ENCODE results near the gene COPB1. TPM values are rescaled to one million over a fixed set of nuclear protein-coding genes. Genes with fewer than 3 reads are reported as not detected.

Gene COPB1
- 134 TPM for total RNA-seq

GRCh38 chr11:14499560-14500180 lies at the start of gene COPB1:
Gene COPB1 (minus strand): TSS chr11:14499811. CDS start chr11:14498928, 883 bp downstream.
- H3K36me3 ChIP-seq (ENCODE audit: control insufficient read depth in 3 of 3, insufficient read depth in 3 of 3, low read length in 3 of 3): peaks cover under 1 to 31% (median 27%) of the 10 kb centered on the region in 3 donors
- no peaks in the 10 kb centered on the region for H3K9me3 ChIP-seq (ENCODE audit: control insufficient read depth in 3 of 3, low read length in 3 of 3)
- H3K27ac ChIP-seq (ENCODE audit: low read depth, low read length): peak within 1 kb of the TSS; percentile 68

GRCh38 chr11:14547440-14547839 lies 47.8 kb upstream of the COPB1 start:
- H3K4me3 ChIP-seq (ENCODE audit: low read length in 3 of 3): no peak overlapping the region
- H3K9ac ChIP-seq (ENCODE audit: low read depth in 1 of 3, low read length in 3 of 3): no peak overlapping the region
- H3K9me3 ChIP-seq (ENCODE audit: control insufficient read depth in 3 of 3, low read length in 3 of 3): no peaks in the 10 kb centered on the region
- H3K27ac ChIP-seq (ENCODE audit: low read depth, low read length): no peak overlapping the region
- H3K27me3 ChIP-seq (ENCODE audit: control insufficient read depth in 3 of 3, insufficient read depth in 3 of 3, low read length in 3 of 3): no peaks in the 10 kb centered on the region
- H3K36me3 ChIP-seq (ENCODE audit: control insufficient read depth in 3 of 3, insufficient read depth in 3 of 3, low read length in 3 of 3): no peaks in the 10 kb centered on the region
- H3K4me1 ChIP-seq (ENCODE audit: control insufficient read depth in 3 of 3, insufficient read depth in 3 of 3, low read length in 3 of 3): no peaks in the 10 kb centered on the region

More at GRCh38 chr11:14499560-14500180, at the start of gene COPB1:
- H3K9ac ChIP-seq (ENCODE audit: low read depth in 1 of 3, low read length in 3 of 3): peak within 1 kb of the TSS; percentile 86 to 92 (median 87)
- no peaks in the 10 kb centered on the region for H3K27me3 ChIP-seq (ENCODE audit: control insufficient read depth in 3 of 3, insufficient read depth in 3 of 3, low read length in 3 of 3)
- H3K4me3 ChIP-seq (ENCODE audit: low read length in 3 of 3): peak within 1 kb of the TSS; percentile 83 to 91 (median 84)
- peaks cover 0 to 12% (median 2%) of the 10 kb centered on the region in 3 donors for H3K4me1 ChIP-seq (ENCODE audit: control insufficient read depth in 3 of 3, insufficient read depth in 3 of 3, low read length in 3 of 3)

DNA sequence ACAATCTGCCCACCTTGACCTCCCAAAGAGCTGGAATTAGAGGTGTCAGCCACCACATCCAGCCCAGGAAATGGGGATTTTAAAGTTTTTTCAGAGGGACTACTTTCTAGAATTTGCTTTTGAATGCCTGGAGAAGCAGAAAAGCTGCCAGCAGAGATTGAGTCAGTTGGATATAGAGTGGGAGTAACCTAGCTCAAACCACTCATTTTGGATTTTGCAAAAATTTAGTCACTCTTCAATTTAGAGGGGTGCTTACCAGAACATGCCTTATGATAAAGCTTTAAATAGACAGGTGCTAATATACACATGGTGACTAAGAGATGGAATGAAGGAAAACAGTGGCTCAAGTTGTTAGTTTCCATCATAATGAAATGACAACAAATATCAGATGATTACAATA lies 47.1 kb upstream of the COPB1 start:
- Histone ChIP-seq H3K9ac (ENCODE audit: low read depth in 1 of 3, low read length in 3 of 3) (no peak overlapping the region), H3K4me1 (ENCODE audit: control insufficient read depth in 3 of 3, insufficient read depth in 3 of 3, low read length in 3 of 3) (no peaks in the 10 kb centered on the region), H3K4me3 (ENCODE audit: low read length in 3 of 3) (no peak overlapping the region), H3K9me3 (ENCODE audit: control insufficient read depth in 3 of 3, low read length in 3 of 3) (no peaks in the 10 kb centered on the region), H3K36me3 (ENCODE audit: control insufficient read depth in 3 of 3, insufficient read depth in 3 of 3, low read length in 3 of 3) (no peaks in the 10 kb centered on the region), H3K27me3 (ENCODE audit: control insufficient read depth in 3 of 3, insufficient read depth in 3 of 3, low read length in 3 of 3) (no peaks in the 10 kb centered on the region), H3K27ac (ENCODE audit: low read depth, low read length) (no peak overlapping the region)

- no peaks in the 10 kb centered on the region for H3K27me3 ChIP-seq (ENCODE audit: control insufficient read depth in 3 of 3, insufficient read depth in 3 of 3, low read length in 3 of 3)
- H3K27ac ChIP-seq (ENCODE audit: low read depth, low read length): no peak overlapping the region
- H3K4me1 ChIP-seq (ENCODE audit: control insufficient read depth in 3 of 3, insufficient read depth in 3 of 3, low read length in 3 of 3): peaks cover 0 to 6% (median 0%) of the 10 kb centered on the region in 3 donors
- H3K9me3 ChIP-seq (ENCODE audit: control insufficient read depth in 3 of 3, low read length in 3 of 3): no peaks in the 10 kb centered on the region
- H3K9ac ChIP-seq (ENCODE audit: low read depth in 1 of 3, low read length in 3 of 3): no peak overlapping the region
- H3K4me3 ChIP-seq (ENCODE audit: low read length in 3 of 3): no peak overlapping the region
- no peaks in the 10 kb centered on the region for H3K36me3 ChIP-seq (ENCODE audit: control insufficient read depth in 3 of 3, insufficient read depth in 3 of 3, low read length in 3 of 3)
These were observed 45.0 kb upstream of the COPB1 start for GRCh38 chr11:14544611-14545010.

DNA sequence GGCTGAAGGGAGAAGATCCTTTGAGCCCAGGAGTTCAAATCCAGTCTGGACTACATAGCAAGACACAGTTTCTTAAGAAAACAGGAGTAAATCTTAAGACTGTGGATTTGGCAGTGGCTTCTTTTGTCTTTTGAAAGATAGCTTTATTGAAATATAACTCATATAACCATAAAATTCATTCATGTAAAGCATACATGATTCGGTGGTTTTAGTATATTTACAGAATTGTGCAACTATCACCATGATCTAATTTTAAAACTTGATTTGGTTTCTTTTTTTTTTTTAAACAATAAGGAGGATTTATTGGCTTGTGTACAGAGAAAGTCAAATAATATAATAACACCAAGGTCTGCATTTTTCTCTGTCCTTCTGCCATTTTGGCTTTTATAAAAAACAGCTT lies 43.6 kb upstream of the COPB1 start:
- Histone ChIP-seq H3K36me3 (ENCODE audit: control insufficient read depth in 3 of 3, insufficient read depth in 3 of 3, low read length in 3 of 3) (no peaks in the 10 kb centered on the region), H3K27ac (ENCODE audit: low read depth, low read length) (no peak overlapping the region), H3K27me3 (ENCODE audit: control insufficient read depth in 3 of 3, insufficient read depth in 3 of 3, low read length in 3 of 3) (no peaks in the 10 kb centered on the region), H3K9me3 (ENCODE audit: control insufficient read depth in 3 of 3, low read length in 3 of 3) (no peaks in the 10 kb centered on the region), H3K4me3 (ENCODE audit: low read length in 3 of 3) (no peak overlapping the region), H3K9ac (ENCODE audit: low read depth in 1 of 3, low read length in 3 of 3) (no peak overlapping the region), H3K4me1 (ENCODE audit: control insufficient read depth in 3 of 3, insufficient read depth in 3 of 3, low read length in 3 of 3) (peaks cover 0 to 6% (median 0%) of the 10 kb centered on the region in 3 donors)

DNA sequence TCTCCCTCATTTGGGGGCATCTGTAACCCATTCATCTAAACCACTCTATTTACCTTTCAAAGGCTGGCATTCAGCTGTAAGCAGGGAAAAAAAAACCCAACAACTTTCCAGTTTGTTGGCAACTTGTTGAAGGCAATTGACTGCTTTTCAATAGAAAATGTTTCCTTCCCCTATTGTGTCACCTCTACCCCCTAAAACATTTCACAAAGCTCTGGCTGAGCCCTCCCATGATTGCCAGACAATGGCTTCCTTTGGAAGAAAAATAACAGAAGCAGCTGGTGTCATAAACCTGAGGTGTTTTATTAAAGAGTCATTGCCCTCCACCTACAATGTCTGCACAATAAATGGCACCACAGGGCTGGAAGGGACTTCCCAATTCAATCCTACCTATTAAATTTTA lies 42.7 kb upstream of the COPB1 start:
- Histone ChIP-seq H3K27me3 (ENCODE audit: control insufficient read depth in 3 of 3, insufficient read depth in 3 of 3, low read length in 3 of 3) (no peaks in the 10 kb centered on the region), H3K9me3 (ENCODE audit: control insufficient read depth in 3 of 3, low read length in 3 of 3) (no peaks in the 10 kb centered on the region), H3K36me3 (ENCODE audit: control insufficient read depth in 3 of 3, insufficient read depth in 3 of 3, low read length in 3 of 3) (no peaks in the 10 kb centered on the region), H3K4me1 (ENCODE audit: control insufficient read depth in 3 of 3, insufficient read depth in 3 of 3, low read length in 3 of 3) (peaks cover 0 to 6% (median 0%) of the 10 kb centered on the region in 3 donors), H3K27ac (ENCODE audit: low read depth, low read length) (no peak overlapping the region), H3K9ac (ENCODE audit: low read depth in 1 of 3, low read length in 3 of 3) (no peak overlapping the region), H3K4me3 (ENCODE audit: low read length in 3 of 3) (no peak overlapping the region)

GRCh38 chr11:14541192-14541947 lies 41.8 kb upstream of the COPB1 start:
- Histone ChIP-seq H3K4me1 (ENCODE audit: control insufficient read depth in 3 of 3, insufficient read depth in 3 of 3, low read length in 3 of 3) (peaks cover 0 to 6% (median 0%) of the 10 kb centered on the region in 3 donors), H3K4me3 (ENCODE audit: low read length in 3 of 3) (no peak overlapping the region), H3K27me3 (ENCODE audit: control insufficient read depth in 3 of 3, insufficient read depth in 3 of 3, low read length in 3 of 3) (no peaks in the 10 kb centered on the region), H3K9me3 (ENCODE audit: control insufficient read depth in 3 of 3, low read length in 3 of 3) (no peaks in the 10 kb centered on the region), H3K36me3 (ENCODE audit: control insufficient read depth in 3 of 3, insufficient read depth in 3 of 3, low read length in 3 of 3) (no peaks in the 10 kb centered on the region), H3K9ac (ENCODE audit: low read depth in 1 of 3, low read length in 3 of 3) (no peak overlapping the region), H3K27ac (ENCODE audit: low read depth, low read length) (no peak overlapping the region)

DNA sequence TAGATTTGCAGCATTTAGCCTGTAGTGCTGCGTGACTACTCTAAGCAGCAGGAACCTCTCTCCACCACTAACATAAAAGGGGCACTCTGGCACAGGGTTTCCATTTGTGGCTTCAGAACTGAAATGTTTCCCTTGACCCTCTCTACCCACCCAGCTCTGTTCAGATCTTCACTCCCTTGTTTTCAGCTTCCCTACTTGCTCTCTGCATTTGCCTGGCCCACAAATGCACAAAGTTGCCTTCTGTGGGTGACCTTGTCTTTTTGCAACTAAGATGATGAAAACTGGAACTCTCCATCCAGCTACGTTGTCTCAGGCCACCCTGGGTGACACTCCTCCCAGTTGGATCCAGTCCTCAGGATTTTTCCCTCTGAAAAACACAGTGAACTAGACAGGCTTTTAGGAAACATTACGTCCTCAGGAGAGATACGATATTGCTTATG lies 40.4 kb upstream of the COPB1 start:
- Histone ChIP-seq H3K4me3 (ENCODE audit: low read length in 3 of 3) (no peak overlapping the region), H3K4me1 (ENCODE audit: control insufficient read depth in 3 of 3, insufficient read depth in 3 of 3, low read length in 3 of 3) (peaks cover 0 to 6% (median 0%) of the 10 kb centered on the region in 3 donors), H3K36me3 (ENCODE audit: control insufficient read depth in 3 of 3, insufficient read depth in 3 of 3, low read length in 3 of 3) (no peaks in the 10 kb centered on the region), H3K9ac (ENCODE audit: low read depth in 1 of 3, low read length in 3 of 3) (no peak overlapping the region), H3K27ac (ENCODE audit: low read depth, low read length) (no peak overlapping the region), H3K9me3 (ENCODE audit: control insufficient read depth in 3 of 3, low read length in 3 of 3) (no peaks in the 10 kb centered on the region), H3K27me3 (ENCODE audit: control insufficient read depth in 3 of 3, insufficient read depth in 3 of 3, low read length in 3 of 3) (no peaks in the 10 kb centered on the region)

GRCh38 chr11:14538926-14539554 lies 39.4 kb upstream of the COPB1 start:
- H3K27ac ChIP-seq (ENCODE audit: low read depth, low read length): no peak overlapping the region
- H3K4me3 ChIP-seq (ENCODE audit: low read length in 3 of 3): no peak overlapping the region

More at GRCh38 chr11:14538926-14539554, 39.4 kb upstream of the COPB1 start:
- Histone ChIP-seq H3K4me1 (ENCODE audit: control insufficient read depth in 3 of 3, insufficient read depth in 3 of 3, low read length in 3 of 3) (peaks cover 0 to 6% (median 0%) of the 10 kb centered on the region in 3 donors), H3K36me3 (ENCODE audit: control insufficient read depth in 3 of 3, insufficient read depth in 3 of 3, low read length in 3 of 3) (no peaks in the 10 kb centered on the region), H3K9ac (ENCODE audit: low read depth in 1 of 3, low read length in 3 of 3) (no peak overlapping the region), H3K9me3 (ENCODE audit: control insufficient read depth in 3 of 3, low read length in 3 of 3) (no peaks in the 10 kb centered on the region), H3K27me3 (ENCODE audit: control insufficient read depth in 3 of 3, insufficient read depth in 3 of 3, low read length in 3 of 3) (no peaks in the 10 kb centered on the region)

All from skeletal muscle tissue (tissue), 4 donors.